Activated CD4-positive, alpha-beta T cell treated with anti-CD3 and anti-CD28 coated beads, Interleukin-2, amount 10 ng/mL, durations not matched to agents 7 days and 5 days (primary cell): ENCODE measurements around the gene NDUFB4. TPM values are rescaled to one million over a fixed set of nuclear protein-coding genes. Genes with fewer than 3 reads are reported as not detected.
A peak's percentile ranks its signal among the peaks of the same experiment; 100 is the strongest.

Experiments used
- CTCF ChIA-PET: fragments of 350-600 bp; sonication (Branson Sonifier 250); formaldehyde crosslinking; loops from one replicate; lab custom pipeline; 2021; ENCODE audit warnings: antibody characterized with exemption; lab: Charles Lee
- POLR2A ChIA-PET: fragments of 350-600 bp; sonication (Branson Sonifier 250); formaldehyde crosslinking; loops from one replicate; lab custom pipeline; 2021; ENCODE audit warnings: antibody characterized with exemption; lab: Charles Lee
- DNase-seq: peaks from one replicate; pipeline ENCODE4 v3.0.0-alpha.2; 2020
- H3K27ac Mint-ChIP-seq: one replicate; pipeline ENCODE4 v1.8.0; 2021; ENCODE audit warnings: mild to moderate bottlenecking, moderate library complexity, mixed read lengths
- H3K27me3 Mint-ChIP-seq: one replicate; pipeline ENCODE4 v1.8.0; 2021; ENCODE audit warnings: mixed read lengths
- H3K36me3 Mint-ChIP-seq: one replicate; pipeline ENCODE4 v1.8.0; 2021; ENCODE audit warnings: low read depth, mixed read lengths
- H3K4me1 Mint-ChIP-seq: one replicate; pipeline ENCODE4 v1.8.0; 2021; ENCODE audit warnings: mixed read lengths
- H3K4me3 Mint-ChIP-seq: one replicate; pipeline ENCODE4 v1.8.0; 2021; ENCODE audit warnings: mild to moderate bottlenecking, moderate library complexity, mixed read lengths
- H3K9me3 Mint-ChIP-seq: one replicate; pipeline ENCODE4 v1.8.0; 2021; ENCODE audit warnings: mixed read lengths
- total RNA-seq, 2 experiments: library from RNA; stranded (reverse); gene quantifications; one replicate each; pipeline ENCODE4 v1.2.3, GENCODE V29; 2021

Gene NDUFB4
- 100 to 1,000 TPM; 117 to 148 TPM for total RNA-seq

DNA sequence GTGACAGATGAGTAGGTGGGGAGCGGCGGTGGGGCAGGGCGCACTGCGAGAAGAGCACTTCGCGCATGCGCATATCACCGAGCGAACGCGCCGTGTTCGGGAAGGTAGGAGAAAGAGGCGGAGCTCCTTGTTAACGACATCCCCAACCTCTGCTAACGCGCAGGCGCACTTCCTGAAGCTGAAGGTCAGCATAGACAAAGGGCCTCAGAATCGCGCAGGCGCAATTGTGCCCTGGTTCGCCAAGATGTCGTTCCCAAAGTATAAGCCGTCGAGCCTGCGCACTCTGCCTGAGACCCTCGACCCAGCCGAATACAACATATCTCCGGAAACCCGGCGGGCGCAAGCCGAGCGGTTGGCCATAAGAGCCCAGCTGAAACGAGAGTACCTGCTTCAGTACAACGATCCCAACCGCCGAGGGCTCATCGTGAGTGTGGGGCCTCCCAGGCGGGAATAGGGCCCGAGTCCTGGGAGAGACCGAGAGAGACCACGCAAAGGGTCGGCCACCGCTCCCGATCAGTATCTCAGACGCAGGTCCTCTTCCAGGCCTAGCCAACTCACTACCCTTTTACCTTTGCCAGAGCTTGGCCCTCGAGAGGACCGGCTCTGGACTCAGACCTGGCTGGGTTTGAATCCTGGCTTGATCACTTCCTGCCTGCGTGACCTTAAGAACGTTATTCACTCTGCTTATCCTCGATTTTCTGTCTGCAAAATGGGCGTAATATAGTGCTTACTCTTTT, at the start of gene NDUFB4:
Gene NDUFB4, plus strand, starts transcription at position 221 of the 737 bp plus-strand sequence. Its CDS starts 24 bp downstream, at position 245.
- POLR2A ChIA-PET, result interaction anchor here (0.6 to 1.0 kb wide), 4 partner anchors 24 to 247 kb away, joined by 3 to 9 read pairs (median 4); partner anchors contain the start of genes GTF2E1, LRRC58 and RABL3
- CTCF ChIA-PET, result interaction anchor here (0.6 to 2.6 kb wide), 7 partner anchors 9 to 145 kb away, joined by 3 to 10 read pairs (median 4); no protein-coding TSS in a partner anchor
- peak; percentile 96 for DNase-seq
- Mint-ChIP-seq H3K27ac (peak within 1 kb of the TSS; percentile 95), H3K27me3 (peaks cover 5% of the 10 kb centered on the region), H3K4me3 (peak within 1 kb of the TSS; percentile 87), H3K36me3 (peaks cover 7% of the 10 kb centered on the region), H3K4me1 (peaks cover 11% of the 10 kb centered on the region), H3K9me3 (no peaks in the 10 kb centered on the region)

DNA sequence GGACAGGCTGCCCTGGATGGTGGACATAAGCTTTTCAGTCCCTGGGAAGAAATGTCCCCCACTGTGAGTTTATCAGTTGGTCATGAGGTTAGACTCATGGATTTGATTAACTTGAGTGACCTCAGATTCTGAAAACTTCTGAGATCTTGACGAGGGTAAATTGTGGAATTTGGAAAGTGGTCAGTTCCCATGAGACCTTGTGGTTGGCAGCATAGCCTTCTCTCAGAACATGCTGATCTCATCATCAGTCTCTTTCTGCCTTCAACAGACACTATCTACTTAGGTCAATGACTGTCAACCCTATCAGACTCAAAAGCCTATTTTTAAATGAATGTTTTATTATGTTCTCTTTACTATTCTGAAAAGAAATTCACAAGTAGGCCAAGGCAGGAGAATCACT, 45.6 kb upstream of the NDUFB4 start:
- Mint-ChIP-seq H3K4me3 (no peak overlapping the region), H3K27me3 (no peaks in the 10 kb centered on the region), H3K27ac (no peak overlapping the region), H3K4me1 (no peaks in the 10 kb centered on the region), H3K36me3 (no peaks in the 10 kb centered on the region), H3K9me3 (no peaks in the 10 kb centered on the region)
- no peak for DNase-seq
- CTCF ChIA-PET, result interaction anchor here (1.0 to 1.3 kb wide), 2 partner anchors 9 to 17 kb away, joined by 3 to 4 read pairs; no protein-coding TSS in a partner anchor
- POLR2A ChIA-PET, result no interaction called here

DNA sequence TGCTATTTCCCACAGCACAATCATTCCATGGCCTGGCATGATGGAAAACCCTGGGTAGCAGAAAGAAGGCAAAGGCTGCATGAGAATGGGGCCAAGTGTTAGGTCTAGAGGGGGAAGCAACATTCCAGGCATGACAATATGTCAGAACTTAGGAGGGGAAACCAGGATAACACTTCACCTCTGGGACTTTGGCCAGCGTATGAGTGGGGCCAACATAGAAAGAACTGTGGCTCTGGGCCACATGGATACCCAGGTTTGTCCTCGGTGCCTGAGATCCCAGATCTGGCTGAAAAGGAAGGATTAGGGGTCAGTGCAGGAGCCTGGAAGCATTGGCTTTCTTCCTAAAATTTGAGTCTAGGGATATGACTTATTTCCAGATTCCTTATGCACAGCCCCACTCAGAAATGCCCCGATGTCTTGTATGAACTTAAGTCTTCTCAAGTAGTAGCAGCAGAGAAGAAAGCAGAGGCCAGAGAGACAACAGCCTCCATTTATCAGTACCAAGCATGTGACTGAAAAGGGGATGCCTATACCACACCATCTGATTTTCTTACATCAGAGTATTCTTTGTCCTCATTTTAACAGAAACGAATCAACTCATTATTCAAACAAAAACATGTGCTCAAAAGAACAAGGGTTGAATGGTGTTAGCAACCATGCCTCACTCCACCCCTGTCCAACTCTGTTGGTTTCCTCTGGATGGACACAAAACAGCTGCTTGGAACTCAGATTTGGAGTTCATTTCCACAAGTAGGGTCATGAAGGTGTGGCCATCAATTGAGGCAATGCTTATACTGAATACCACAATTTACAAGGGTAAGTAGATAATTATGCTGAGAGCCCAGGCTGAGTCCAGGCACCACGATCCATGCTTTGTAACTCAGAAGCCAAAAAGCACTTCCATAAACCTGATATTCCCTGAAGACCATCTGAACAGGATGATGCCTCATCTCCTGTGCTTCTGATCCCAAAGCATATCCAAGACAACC, 43.7 kb upstream of the NDUFB4 start:
- ChIA-PET CTCF (no interaction called here), POLR2A (no interaction called here)
- H3K27ac Mint-ChIP-seq, result no peak overlapping the region

DNA sequence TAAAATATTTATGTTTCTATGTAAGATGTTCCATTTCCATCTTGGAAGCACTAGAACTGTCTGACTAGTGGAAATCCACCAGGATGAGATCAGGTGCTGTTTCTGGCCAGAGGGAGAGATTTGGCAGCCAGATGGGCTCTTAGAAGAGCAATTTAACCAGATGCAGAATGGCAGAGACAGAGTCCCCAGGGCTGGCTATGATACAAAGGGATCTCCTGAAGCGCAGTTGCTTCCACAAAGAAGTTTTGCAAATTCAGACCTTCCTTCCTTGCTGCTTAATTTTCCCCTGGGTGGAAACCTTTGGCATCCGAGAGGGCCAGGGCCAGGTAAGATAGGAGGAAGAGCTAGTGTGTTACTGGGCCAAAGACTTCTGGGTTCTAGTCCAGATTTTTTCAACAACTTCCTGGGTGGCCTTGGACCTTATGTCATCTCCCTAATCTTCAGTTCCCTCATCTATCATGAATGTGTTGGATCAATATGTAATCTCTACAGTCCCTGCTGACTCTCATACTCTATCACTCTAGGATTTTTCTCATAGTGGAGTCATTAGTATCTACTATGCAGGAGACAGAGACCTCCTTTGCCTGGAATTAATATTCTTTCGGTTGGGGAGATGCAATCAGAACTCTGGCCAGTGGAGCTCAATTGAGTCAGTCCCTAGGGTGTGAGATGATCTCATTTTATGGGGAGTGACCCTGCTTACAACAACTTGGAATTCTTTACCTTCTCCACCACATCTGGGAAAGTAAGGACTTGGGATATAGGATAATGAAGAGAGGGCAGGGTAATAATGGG, 41.1 kb upstream of the NDUFB4 start:
- H3K4me3 Mint-ChIP-seq, result no peak overlapping the region
- peaks cover 13% of the 10 kb centered on the region for H3K4me1 Mint-ChIP-seq
- H3K36me3 Mint-ChIP-seq, result no peaks in the 10 kb centered on the region
- CTCF ChIA-PET, result interaction anchor here (0.6 to 1.2 kb wide), 3 partner anchors 9 to 1389 kb away, joined by 3 read pairs; no protein-coding TSS in a partner anchor
- POLR2A ChIA-PET, result no interaction called here
- H3K27ac Mint-ChIP-seq, result no peak overlapping the region
- H3K27me3 Mint-ChIP-seq, result peaks cover 6% of the 10 kb centered on the region
- no peaks in the 10 kb centered on the region for H3K9me3 Mint-ChIP-seq
- no peak for DNase-seq

More for the DNA sequence above, 43.7 kb upstream of the NDUFB4 start:
- Mint-ChIP-seq H3K36me3 (no peaks in the 10 kb centered on the region), H3K4me1 (no peaks in the 10 kb centered on the region), H3K27me3 (no peaks in the 10 kb centered on the region), H3K4me3 (no peak overlapping the region), H3K9me3 (no peaks in the 10 kb centered on the region)
- no peak for DNase-seq

DNA sequence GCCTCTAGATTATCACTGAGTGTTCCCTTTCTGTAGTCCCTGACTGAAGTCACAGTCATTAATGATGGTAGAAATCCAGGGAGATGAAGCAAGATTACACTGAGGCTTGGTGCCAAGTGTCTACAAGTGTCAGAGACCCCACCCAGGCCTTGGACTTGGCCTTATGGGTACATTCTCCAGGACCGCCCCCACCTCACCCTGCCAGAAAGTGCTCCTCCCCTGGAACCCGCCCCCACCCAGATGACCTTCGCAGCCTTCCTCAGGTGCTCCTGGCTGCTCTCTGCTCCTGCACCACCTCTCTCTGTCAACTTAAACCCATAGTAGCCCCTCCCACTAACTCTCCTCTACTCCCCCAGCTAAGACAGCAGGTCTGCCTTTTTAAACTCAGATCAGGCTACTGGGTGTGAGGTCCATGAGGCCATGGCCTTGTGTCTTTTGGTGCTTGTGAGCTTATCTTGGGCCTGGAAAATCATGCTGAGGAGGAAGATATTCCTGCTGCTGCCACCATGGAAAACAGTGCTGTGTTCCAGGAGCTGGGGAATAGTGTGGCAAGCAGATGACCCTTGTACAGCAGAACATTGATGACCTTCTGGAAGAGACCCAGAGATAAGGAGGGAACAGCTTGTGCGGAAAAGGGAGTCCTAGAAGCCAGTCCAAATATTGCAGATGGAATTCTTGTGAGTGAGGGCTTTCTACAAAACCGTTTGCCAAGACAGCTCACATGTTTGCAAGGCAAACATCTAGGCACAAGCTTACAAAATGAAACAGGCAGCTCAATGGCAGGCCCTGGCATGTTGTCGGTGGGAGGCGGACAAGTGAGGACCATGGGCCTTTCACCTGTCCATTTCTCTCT, 40.3 kb upstream of the NDUFB4 start:
- no peak for DNase-seq
- Mint-ChIP-seq H3K36me3 (no peaks in the 10 kb centered on the region), H3K27ac (no peak overlapping the region), H3K27me3 (peaks cover 6% of the 10 kb centered on the region), H3K4me3 (no peak overlapping the region), H3K4me1 (peaks cover 13% of the 10 kb centered on the region), H3K9me3 (no peaks in the 10 kb centered on the region)
- CTCF ChIA-PET, result interaction anchor here (0.6 to 1.2 kb wide), 4 partner anchors 10 to 1434 kb away, joined by 3 read pairs; no protein-coding TSS in a partner anchor
- POLR2A ChIA-PET, result no interaction called here

DNA sequence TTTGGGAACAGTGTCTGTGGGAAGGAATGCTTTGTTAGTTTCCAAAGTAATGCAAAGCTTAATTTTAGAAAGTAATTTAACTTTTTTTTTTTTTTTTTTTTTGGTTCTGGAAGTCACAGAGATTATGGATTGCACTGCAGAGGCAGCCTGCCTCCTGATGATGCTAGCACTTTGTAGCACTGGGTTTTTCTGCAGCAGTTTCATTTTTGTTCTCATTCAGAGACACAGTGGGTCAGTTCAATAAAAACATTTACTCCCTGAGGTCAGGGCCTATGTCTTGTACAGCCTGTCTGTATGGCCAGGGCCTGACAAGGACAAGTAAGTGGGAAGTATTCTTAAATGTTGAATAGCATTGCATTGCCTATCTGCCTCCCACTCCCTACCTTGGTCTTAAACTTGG, 39.0 kb upstream of the NDUFB4 start:
- Mint-ChIP-seq H3K4me3 (no peak overlapping the region), H3K4me1 (peaks cover 14% of the 10 kb centered on the region), H3K27me3 (peaks cover 6% of the 10 kb centered on the region), H3K36me3 (no peaks in the 10 kb centered on the region), H3K9me3 (no peaks in the 10 kb centered on the region), H3K27ac (no peak overlapping the region)
- ChIA-PET CTCF (interaction anchor here (0.7 kb wide), 1 partner anchor 48 kb away, joined by 3 read pairs; no protein-coding TSS in a partner anchor), POLR2A (interaction anchor here (0.6 kb wide), 1 partner anchor 1601 kb away, joined by 10 read pairs; no protein-coding TSS in a partner anchor)
- DNase-seq, result no peak

DNA sequence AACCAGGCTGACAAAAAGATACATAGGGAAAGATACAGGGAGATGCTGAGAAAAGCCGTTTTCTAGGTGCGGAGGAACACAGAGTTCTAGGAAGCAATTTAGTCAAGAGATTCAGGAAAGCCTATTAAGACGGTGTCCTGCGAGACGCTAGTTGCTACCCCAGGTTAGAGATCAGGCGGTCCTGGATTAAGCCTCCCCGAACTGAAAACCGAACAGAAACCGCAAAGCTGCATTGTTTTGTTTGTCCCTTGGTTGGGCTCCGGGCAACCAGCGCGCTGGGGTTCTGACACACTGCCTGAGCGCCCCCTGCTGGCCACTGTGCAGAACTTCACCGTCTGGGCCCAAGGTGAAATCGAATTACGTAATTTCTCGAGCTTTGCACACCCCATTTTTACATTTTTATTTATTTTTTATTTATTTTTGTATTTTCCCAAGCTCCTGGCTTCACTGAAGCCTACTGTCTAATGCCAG, 37.3 kb upstream of the NDUFB4 start:
- peak overlapping the region; percentile 58 for H3K27ac Mint-ChIP-seq
- H3K36me3 Mint-ChIP-seq, result no peaks in the 10 kb centered on the region
- H3K9me3 Mint-ChIP-seq, result no peaks in the 10 kb centered on the region
- POLR2A ChIA-PET, result interaction anchor here (0.7 to 1.0 kb wide), 2 partner anchors 37 to 140 kb away, joined by 4 read pairs; partner anchors contain the start of gene NDUFB4
- peak; percentile 93 for DNase-seq
- CTCF ChIA-PET, result interaction anchor here (0.6 to 2.0 kb wide), 23 partner anchors 9 to 343 kb away, joined by 3 to 15 read pairs (median 4); partner anchors contain the start of gene NDUFB4
- peaks cover 14% of the 10 kb centered on the region for H3K4me1 Mint-ChIP-seq
- peaks cover 6% of the 10 kb centered on the region for H3K27me3 Mint-ChIP-seq
- peak overlapping the region; percentile 73 for H3K4me3 Mint-ChIP-seq

DNA sequence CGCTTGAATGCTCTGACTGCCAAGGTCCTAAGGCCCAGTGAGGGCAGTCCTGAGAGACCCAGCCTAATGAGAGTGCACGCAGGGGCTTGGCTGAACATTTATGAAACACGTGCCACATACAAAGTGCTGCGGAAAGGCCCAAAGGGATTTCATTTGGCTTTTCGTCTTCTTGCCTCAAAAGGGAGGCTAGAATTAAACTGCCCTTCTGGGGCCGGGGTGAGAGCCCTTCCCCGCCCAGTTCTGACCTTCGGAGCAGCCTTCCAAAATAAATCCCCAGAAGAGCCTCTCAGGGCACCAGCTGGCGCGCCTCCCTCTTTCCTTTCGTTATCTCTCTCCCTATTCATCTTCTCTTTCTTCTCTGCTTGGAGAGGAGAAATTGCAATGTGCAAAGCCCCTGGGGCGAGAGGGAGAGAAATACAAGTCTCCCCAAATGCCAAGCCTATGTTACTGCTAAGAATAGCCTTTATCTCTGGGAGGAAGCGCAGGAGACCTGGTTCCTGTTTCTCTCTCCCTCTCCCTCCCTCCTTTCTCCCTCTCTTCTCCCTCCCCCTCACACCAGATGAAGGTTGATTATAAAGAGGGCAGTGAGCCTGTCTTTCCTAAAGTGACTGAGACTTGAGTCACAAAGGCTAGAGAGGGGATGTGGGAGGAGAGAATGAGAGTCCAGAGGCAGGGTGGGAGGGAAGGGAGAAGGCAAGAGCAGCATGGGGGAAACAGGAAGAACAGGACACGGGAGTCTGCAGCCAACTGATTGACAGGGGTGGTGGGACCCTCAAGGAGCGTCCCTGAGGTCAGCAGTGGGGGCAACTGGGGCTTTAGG, 36.7 kb upstream of the NDUFB4 start:
- no peaks in the 10 kb centered on the region for H3K9me3 Mint-ChIP-seq
- DNase-seq, result no peak
- H3K4me1 Mint-ChIP-seq, result peaks cover 14% of the 10 kb centered on the region
- H3K36me3 Mint-ChIP-seq, result no peaks in the 10 kb centered on the region
- no peak overlapping the region for H3K27ac Mint-ChIP-seq
- H3K4me3 Mint-ChIP-seq, result no peak overlapping the region
- CTCF ChIA-PET, result interaction anchor here (0.6 to 2.0 kb wide), 21 partner anchors 9 to 344 kb away, joined by 3 to 15 read pairs (median 4); partner anchors contain the start of gene NDUFB4
- H3K27me3 Mint-ChIP-seq, result peaks cover 6% of the 10 kb centered on the region
- POLR2A ChIA-PET, result interaction anchor here (0.7 to 1.0 kb wide), 2 partner anchors 37 to 140 kb away, joined by 4 read pairs; partner anchors contain the start of gene NDUFB4

DNA sequence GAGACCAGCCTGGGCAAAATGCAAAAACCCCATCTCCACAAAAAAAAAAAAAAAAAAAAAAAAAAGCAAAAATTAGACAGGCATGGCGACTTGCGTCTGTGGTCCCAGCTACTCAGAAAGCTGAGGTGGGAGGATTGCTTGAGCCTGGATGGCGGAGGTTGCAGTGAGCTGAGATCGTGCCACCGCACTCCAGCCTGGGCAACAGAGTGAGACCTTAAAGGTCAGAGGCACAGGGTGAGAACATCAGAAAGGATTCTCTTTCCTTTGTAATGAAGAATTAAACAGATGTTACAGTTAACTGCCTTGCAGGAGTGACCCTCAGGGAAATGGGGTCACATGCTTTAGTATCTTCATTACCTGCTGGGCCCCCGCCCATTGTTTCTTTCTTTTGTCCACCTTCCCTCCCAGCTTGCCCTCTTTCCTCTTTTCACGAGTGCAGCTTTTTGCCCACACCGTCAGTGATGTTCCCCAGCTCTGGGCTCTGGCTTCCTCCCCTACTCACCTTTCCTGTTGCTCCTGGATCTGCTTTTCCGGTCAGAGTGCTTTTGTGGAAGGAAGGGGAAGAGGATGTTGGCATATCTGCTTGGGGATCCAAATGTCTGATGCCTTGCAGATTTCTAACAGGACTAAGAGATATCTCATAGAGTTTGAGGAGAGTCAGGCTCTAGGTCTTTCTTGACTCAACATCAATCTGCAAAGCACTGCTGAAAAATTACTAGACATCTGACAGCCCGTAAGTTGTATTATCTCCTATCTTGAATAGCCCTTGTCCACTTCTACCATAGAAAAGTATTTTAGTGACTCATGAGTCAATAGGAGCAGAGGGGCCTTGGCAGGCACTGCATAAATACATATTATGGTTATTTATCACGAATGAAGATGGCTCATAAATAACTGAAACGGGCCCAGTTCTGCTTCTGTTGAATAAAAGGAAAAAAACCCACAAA, 35.6 kb upstream of the NDUFB4 start:
- ChIA-PET CTCF (interaction anchor here (0.6 to 2.0 kb wide), 4 partner anchors 93 to 878 kb away, joined by 3 to 12 read pairs (median 4); no protein-coding TSS in a partner anchor), POLR2A (no interaction called here)
- Mint-ChIP-seq H3K9me3 (no peaks in the 10 kb centered on the region), H3K4me1 (peaks cover 14% of the 10 kb centered on the region), H3K4me3 (no peak overlapping the region), H3K27ac (no peak overlapping the region), H3K27me3 (peaks cover 6% of the 10 kb centered on the region), H3K36me3 (no peaks in the 10 kb centered on the region)
- no peak for DNase-seq
